GM19193 (cell line): Measurements from ENCODE around the gene LAP3.

Experiments
- POLR2A ChIP-seq: IDR thresholded peaks from 4 replicates; pipeline ENCODE4 v1.6.1; 2011; ENCODE audit not compliant: insufficient read depth, insufficient read length; ENCODE audit errors: extremely low read depth

The LAP3 gene

GRCh38 chr4:17557880-17558279 is 19.1 kb upstream of the LAP3 start:
- TF ChIP-seq POLR2A, result no peak

GRCh38 chr4:17558941-17559708 is 17.9 kb upstream of the LAP3 start:
- TF ChIP-seq POLR2A, result no peak

GRCh38 chr4:17559709-17560048 is 17.3 kb upstream of the LAP3 start:
- TF ChIP-seq POLR2A, result no peak

- TF ChIP-seq POLR2A, result no peak
These were observed 16.8 kb upstream of the LAP3 start for GRCh38 chr4:17560065-17560673.

GRCh38 chr4:17561195-17561909 is 15.6 kb upstream of the LAP3 start:
- no peak for TF ChIP-seq POLR2A

- no peak for TF ChIP-seq POLR2A
These were observed 14.8 kb upstream of the LAP3 start for GRCh38 chr4:17562157-17562556.

- no peak for TF ChIP-seq POLR2A
These were observed 11.2 kb upstream of the LAP3 start for GRCh38 chr4:17565846-17566245.

- TF ChIP-seq POLR2A, result no peak
These were observed 9.7 kb upstream of the LAP3 start for GRCh38 chr4:17567271-17567670.

- no peak for TF ChIP-seq POLR2A
These were observed 2.8 kb upstream of the LAP3 start for GRCh38 chr4:17574206-17574605.

GRCh38 chr4:17577665-17578481 is 875 bp downstream of the LAP3 start:
- TF ChIP-seq POLR2A, result no peak

GRCh38 chr4:17578482-17578891 is 1.5 kb downstream of the LAP3 start:
- TF ChIP-seq POLR2A, result peak; percentile 16

GRCh38 chr4:17580969-17581368 is 4.0 kb downstream of the LAP3 start:
- TF ChIP-seq POLR2A, result no peak

- no peak for TF ChIP-seq POLR2A
These were observed 6.3 kb downstream of the LAP3 start for GRCh38 chr4:17583276-17583675.

- peak; percentile 28 for TF ChIP-seq POLR2A
These were observed 6.9 kb downstream of the LAP3 start for GRCh38 chr4:17583941-17584340.
